Endometrium (tissue), 2 donors: ENCODE measurements around the gene PPP1R2B.

ENCODE experiments used
- FAIRE-seq: peaks from 2 replicates; lab custom pipeline; 2012; peaks lifted over from hg19 to GRCh38; lab: Jason Lieb, UNC
- donor health status: control.
- donor health status: control.

PPP1R2B gene

DNA sequence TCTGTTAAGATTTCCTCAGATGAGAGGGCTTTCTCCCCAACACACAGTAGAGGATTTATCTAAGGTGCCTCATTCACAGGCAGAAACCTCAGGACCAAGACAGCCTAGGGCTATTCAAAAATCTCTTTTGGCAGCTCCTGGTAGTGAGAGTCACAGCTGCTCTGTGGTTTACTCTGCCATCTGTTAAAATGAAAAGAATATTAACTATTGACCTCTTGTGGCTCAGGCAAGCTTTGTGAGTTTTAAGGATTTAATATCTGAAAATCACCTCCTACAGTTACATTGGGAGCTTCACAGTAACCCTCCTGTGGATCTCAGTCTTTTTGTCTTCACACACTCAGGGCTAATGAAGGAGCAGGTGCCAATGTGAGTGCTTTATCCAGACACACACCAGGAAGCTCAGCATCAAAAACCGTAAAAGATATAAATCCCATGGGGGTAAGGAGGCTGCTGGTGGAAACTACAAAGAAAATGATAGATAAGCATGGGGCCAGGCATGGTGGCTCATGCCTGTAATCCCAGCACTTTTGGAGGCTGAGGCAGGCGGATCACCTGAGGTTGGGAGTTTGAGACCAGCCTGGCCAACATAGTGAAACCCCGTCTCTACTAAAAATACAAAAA, 29.7 kb downstream of the PPP1R2B start:
- no peak for FAIRE-seq

DNA sequence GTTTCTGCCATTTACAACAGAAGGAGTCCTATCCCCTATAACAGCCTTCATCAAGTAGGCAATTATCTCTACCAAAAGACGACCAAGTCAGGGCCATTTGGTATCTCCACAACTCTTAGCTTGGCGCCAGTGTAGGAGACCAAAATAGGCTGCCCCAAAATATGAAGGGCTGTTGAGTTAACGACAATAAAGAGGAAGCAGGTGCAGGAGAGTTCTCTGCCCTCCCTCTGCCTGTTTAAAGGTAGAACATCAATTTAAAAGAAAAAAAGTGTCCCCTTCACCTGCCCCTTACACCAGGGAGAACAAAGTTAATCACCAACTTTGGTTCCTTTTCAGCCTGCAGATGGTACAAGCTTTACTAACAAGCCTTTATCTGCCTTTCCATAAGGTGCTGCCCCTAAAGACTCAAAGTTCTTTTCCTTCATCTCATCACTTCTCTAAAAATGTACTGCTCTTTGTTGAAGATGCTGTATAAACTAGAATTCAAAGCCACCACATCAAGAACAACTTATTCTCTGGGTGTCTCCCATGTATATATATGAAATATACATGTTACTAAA, 33.3 kb downstream of the PPP1R2B start:
- FAIRE-seq = no peak

DNA sequence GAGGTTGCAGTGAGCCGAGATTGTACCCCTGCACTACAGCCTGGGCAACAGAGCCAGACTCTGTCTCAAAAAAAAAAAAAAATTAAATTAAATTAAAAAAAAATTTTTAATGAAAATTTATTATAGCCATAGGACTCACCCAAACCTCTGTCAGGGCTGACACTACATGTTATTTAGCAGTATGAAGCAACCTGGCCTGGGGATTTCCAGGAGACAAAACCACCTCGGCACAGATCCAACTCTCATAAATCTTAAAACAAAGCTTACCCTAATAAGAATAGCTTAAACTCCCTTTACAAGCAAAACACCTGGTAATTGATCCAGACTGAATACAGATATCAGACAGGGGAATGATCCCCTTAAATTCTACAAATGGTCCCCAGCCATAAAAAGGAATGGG, 38.4 kb downstream of the PPP1R2B start:
- no peak for FAIRE-seq

DNA sequence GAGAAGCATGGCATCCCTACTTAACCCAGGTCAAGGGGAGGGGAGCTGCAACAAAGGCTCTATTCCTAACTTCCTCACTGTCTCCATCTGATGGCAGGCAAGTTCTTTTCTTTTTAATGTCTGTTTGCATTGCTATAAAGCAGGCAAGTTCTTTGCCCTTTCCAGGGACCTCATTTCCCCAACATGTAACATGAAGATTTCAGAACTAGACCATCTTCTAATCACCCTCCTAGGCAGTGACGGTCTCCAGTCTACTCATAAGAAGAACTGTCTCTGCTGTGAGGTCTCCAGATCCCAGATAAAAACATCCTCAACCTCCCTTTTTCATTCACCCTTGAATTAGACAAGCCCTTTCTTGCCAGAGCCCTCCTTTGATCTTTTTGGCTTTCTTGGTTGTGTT, 42.1 kb downstream of the PPP1R2B start:
- no peak for FAIRE-seq

DNA sequence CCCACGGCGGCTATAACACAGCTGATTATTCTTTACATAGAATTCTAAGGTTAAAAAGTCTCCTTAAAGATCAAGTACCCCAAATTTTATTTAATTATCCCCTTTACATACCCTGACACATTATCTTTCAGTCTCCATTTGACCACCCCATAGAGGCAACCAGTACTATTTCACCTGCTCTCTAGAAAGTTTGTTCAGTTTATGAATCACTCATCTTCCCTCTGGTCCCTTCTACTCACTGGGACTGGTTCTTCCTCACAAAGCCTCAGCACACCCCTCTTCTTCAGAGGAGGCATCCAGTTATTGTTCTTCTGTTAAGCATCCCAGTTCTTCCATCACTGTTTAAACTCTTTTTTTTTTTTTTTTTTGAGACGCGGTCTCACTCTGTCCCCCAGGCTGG, 42.8 kb downstream of the PPP1R2B start:
- FAIRE-seq = no peak

DNA sequence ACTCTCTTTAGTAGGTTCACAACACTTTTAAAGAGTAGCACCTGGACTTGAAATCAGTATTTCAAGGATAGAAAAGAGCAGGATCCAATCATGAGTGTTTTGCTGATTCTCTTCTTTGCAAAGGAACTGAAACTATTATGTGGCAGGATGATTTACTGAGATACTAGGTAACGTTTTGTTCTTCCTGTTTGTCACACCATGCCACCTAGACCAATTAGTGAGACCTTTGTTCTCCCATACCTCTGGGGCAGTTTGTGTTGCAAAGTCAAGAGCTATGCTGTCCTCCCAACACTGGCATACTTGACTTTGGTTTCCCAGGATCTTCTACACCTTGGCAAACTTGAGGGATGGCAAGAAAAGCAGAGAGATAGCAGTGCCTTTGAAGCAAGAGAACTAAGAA, 43.4 kb downstream of the PPP1R2B start:
- no peak for FAIRE-seq

DNA sequence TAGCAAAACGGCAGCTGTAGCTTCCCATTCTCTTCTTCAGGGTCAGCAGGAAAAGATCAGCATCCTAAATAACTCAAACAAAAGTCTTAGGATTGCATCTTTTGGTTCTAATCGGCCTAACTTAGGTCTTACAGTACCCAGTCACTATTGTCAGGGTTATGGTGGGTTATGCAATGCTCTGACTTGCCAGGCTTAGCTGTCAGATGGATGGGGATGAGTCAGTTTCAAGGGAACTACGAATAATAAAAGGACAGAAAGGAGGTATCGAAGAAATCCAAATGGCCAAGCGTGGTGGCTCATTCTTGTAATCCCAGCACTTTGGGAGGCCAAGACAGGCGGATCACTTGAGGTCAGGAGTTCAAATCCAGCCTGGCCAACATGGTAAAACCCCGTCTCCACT, 46.5 kb downstream of the PPP1R2B start:
- no peak for FAIRE-seq
